K562 (cell line): ENCODE results near the gene KIF18B. TPM values are rescaled to one million over a fixed set of nuclear protein-coding genes. Genes with fewer than 3 reads are reported as not detected.
A peak's percentile ranks its signal among the peaks of the same experiment; 100 is the strongest.

Source experiments
- ATAC-seq: fragments of 200-7000 bp; cut with Tn5 transposase; 3 replicates; pipeline ENCODE4 v1.9.1; 2020; ENCODE audit warnings: moderate library complexity
- BruUV-seq: library from RNA; stranded (reverse); fragments of 400-500 nt; replicated peaks from 2 replicates; lab custom pipeline; 2021; lab: Mats Ljungman, UMichigan
- CTCF ChIA-PET: fragments of 300-600 bp; formaldehyde crosslinking; extraction: SDS; loops from one replicate; lab custom pipeline; 2021; ENCODE audit warnings: low intra/inter-chr PET ratio; lab: Yijun Ruan, JAX
- POLR2A ChIA-PET: fragments of 300-600, 350-650 bp; sonication (Branson Sonifier 250); formaldehyde crosslinking; extraction: SDS; loops from one replicate; lab custom pipeline; 2021; ENCODE audit warnings: antibody characterized with exemption, inconsistent platforms; lab: Yijun Ruan, JAX
- DNase-seq, 4 experiments: peaks; one replicate each; pipeline versions ENCODE4 v3.0.0 to v3.0.0-alpha.2; 2011 to 2018; ENCODE audit warnings: low spot score in 3 of 4, mixed read lengths in 3 of 4; ENCODE audit errors: extremely low read depth in 1 of 4
- FAIRE-seq: peaks from 2 replicates; lab custom pipeline; 2011; peaks lifted over from hg19 to GRCh38; lab: Jason Lieb, UNC
- H2AFZ ChIP-seq: 2 replicates; pipeline ENCODE4 v1.6.0; 2011; ENCODE audit warnings: low read depth, low read length, control low read depth, inconsistent platforms
- H3K27ac ChIP-seq: fragments of 200-600 bp; 3 replicates; pipeline ENCODE4 v1.8.0; 2011; ENCODE audit warnings: low read depth, mild to moderate bottlenecking, control low read depth, inconsistent platforms, low read length, moderate library complexity, mixed read lengths; ENCODE audit errors: extremely low read depth
- H3K27me3 ChIP-seq, 2 experiments: fragments of 300-600 bp in 1 of 2; 2 replicates in 1 of 2; 3 replicates in 1 of 2; pipeline versions ENCODE4 v1.6.0 to v1.8.0; 2011; ENCODE audit warnings: inconsistent platforms in 2 of 2, low read length in 2 of 2, mild to moderate bottlenecking in 1 of 2, mixed read lengths in 1 of 2, moderate library complexity in 1 of 2; ENCODE audit not compliant: control insufficient read depth in 2 of 2, insufficient read depth in 2 of 2
- H3K36me3 ChIP-seq: fragments of 300-600 bp; 3 replicates; pipeline ENCODE4 v1.8.0; 2011; ENCODE audit warnings: mild to moderate bottlenecking, low read length, inconsistent platforms; ENCODE audit not compliant: control insufficient read depth, insufficient read depth
- H3K4me1 ChIP-seq, 2 experiments: fragments of 200-600 bp in 1 of 2; replicated peaks in 1 of 2; 2 replicates in 1 of 2; 3 replicates in 1 of 2; pipeline versions ENCODE4 v1.5.1 to v1.8.0; 2011; ENCODE audit warnings: inconsistent platforms in 2 of 2, low read length in 2 of 2, mild to moderate bottlenecking in 1 of 2, mixed read lengths in 1 of 2, moderate library complexity in 1 of 2; ENCODE audit not compliant: control insufficient read depth in 2 of 2, insufficient read depth in 2 of 2
- H3K4me2 ChIP-seq: 2 replicates; pipeline ENCODE4 v1.6.1; 2011; ENCODE audit warnings: low read length, control low read depth, inconsistent platforms, mixed read lengths; ENCODE audit not compliant: insufficient read depth
- H3K4me3 ChIP-seq: fragments of 200-600 bp; sonication (generic), shearing (Covaris generic); 2 replicates; pipeline ENCODE4 v1.5.1; 2016; ENCODE audit warnings: control low read depth, inconsistent platforms
- H3K79me2 ChIP-seq: fragments of 200-600 bp; 3 replicates; pipeline ENCODE4 v1.8.0; 2011; ENCODE audit warnings: low read length, inconsistent platforms; ENCODE audit not compliant: control insufficient read depth, insufficient read depth
- H3K9ac ChIP-seq, 2 experiments: 2 replicates each; pipeline versions ENCODE4 v1.6.0 to v1.6.1; 2011; ENCODE audit warnings: low read depth in 2 of 2, low read length in 2 of 2, control low read depth in 1 of 2, inconsistent platforms in 1 of 2, mild to moderate bottlenecking in 1 of 2, mixed read lengths in 1 of 2; ENCODE audit not compliant: insufficient read depth in 1 of 2
- H3K9me1 ChIP-seq: one replicate; pipeline ENCODE4 v1.6.0; 2011; ENCODE audit warnings: inconsistent platforms, mild to moderate bottlenecking, low read length, moderate library complexity; ENCODE audit not compliant: control insufficient read depth, insufficient read depth
- H3K9me3 ChIP-seq: replicated peaks from 2 replicates; pipeline ENCODE4 v1.5.1; 2011; ENCODE audit warnings: low read depth, low read length, inconsistent platforms; ENCODE audit not compliant: control insufficient read depth, insufficient read depth
- H4K20me1 ChIP-seq: replicated peaks from 2 replicates; pipeline ENCODE4 v1.6.1; 2011; ENCODE audit warnings: low read length, inconsistent platforms, mixed read lengths; ENCODE audit not compliant: control insufficient read depth, insufficient read depth
- ATF3 ChIP-seq, 2 experiments: fragments of 450-650 bp in 1 of 2; sonication (generic) in 1 of 2; formaldehyde crosslinking in 1 of 2; IDR thresholded peaks in 1 of 2; conservative IDR thresholded peaks in 1 of 2; 2 replicates each; pipeline versions ENCODE4 v1.6.1 to v1.8.1; 2016 to 2023; ENCODE audit warnings: mild to moderate bottlenecking in 2 of 2, moderate library complexity in 2 of 2, inconsistent platforms in 1 of 2, missing genetic modification reagents in 1 of 2
- ATF7 ChIP-seq: fragments of 450-650 bp; IDR thresholded peaks from 2 replicates; pipeline ENCODE4 v1.7.1; 2014; ENCODE audit warnings: mild to moderate bottlenecking, moderate library complexity
- CEBPG ChIP-seq, 3 experiments: fragments of 200-800 bp in 1 of 3; sonication (Bioruptor generic) in 1 of 3; sonication (generic) in 1 of 3; formaldehyde crosslinking in 1 of 3; IDR thresholded peaks in 2 of 3; conservative IDR thresholded peaks in 1 of 3; 2 replicates each; pipeline versions ENCODE4 v1.6.1 to v1.8.0; 2016 to 2022; ENCODE audit warnings: missing compliant biosample characterization in 2 of 3, missing genetic modification characterization in 2 of 3, mild to moderate bottlenecking in 1 of 3, missing genetic modification reagents in 1 of 3
- DDX20 ChIP-seq: fragments of 450-650 bp; IDR thresholded peaks from 2 replicates; pipeline ENCODE4 v1.6.1; 2016; ENCODE audit warnings: missing genetic modification characterization, low read depth, mild to moderate bottlenecking, missing compliant biosample characterization, moderate library complexity
- ESRRA ChIP-seq: fragments of 450-650 bp; IDR thresholded peaks from 2 replicates; pipeline ENCODE4 v1.6.1; 2014; ENCODE audit warnings: low read depth, mild to moderate bottlenecking, moderate library complexity, borderline replicate concordance
- ETS2 ChIP-seq: IDR thresholded peaks from 2 replicates; pipeline ENCODE4 v1.6.1; 2016; ENCODE audit warnings: borderline replicate concordance, missing genetic modification characterization, mild to moderate bottlenecking, moderate library complexity, missing compliant biosample characterization; ENCODE audit not compliant: poor library complexity, severe bottlenecking
- GABPB2 ChIP-seq: fragments of 250-450 bp; sonication (Bioruptor Pico); conservative IDR thresholded peaks from 2 replicates; pipeline ENCODE4 v1.5.1; 2021; ENCODE audit warnings: mild to moderate bottlenecking
- MEF2D ChIP-seq: conservative IDR thresholded peaks from 2 replicates; pipeline ENCODE4 v1.6.1; 2016; ENCODE audit warnings: low read depth, missing genetic modification characterization, missing compliant biosample characterization
- NFE2 ChIP-seq: IDR thresholded peaks from 2 replicates; pipeline ENCODE4 v1.6.1; 2014; ENCODE audit warnings: antibody characterized with exemption, low read depth
- NFIC ChIP-seq: fragments of 450-650 bp; IDR thresholded peaks from 2 replicates; pipeline ENCODE4 v1.6.1; 2017; ENCODE audit warnings: mild to moderate bottlenecking, inconsistent platforms
- POLR2AphosphoS2 ChIP-seq: IDR thresholded peaks from 2 replicates; pipeline ENCODE4 v1.6.1; 2012; ENCODE audit warnings: low read length, improper control_type of control experiment
- RNF219 ChIP-seq: fragments of 250-450 bp; sonication (Bioruptor Pico); IDR thresholded peaks from 2 replicates; pipeline ENCODE4 v1.5.0; 2022; ENCODE audit warnings: mild to moderate bottlenecking
- WGBS: fragments of 100-300 bp; shearing (Covaris generic); methylation state at CpG from one replicate; pipeline ENCODE4 v1.1.6; 2016; ENCODE audit warnings: low coverage, mixed read lengths; ENCODE audit not compliant: insufficient coverage; ENCODE audit errors: missing lambda C conversion rate; 5-methylcytosine and 5-hydroxymethylcytosine counted together
- in situ Hi-C: fragments of 300-500 bp; cut with MboI; formaldehyde crosslinking; loops from 4 replicates; pipeline ENCODE4 v1.15.0; 2018; ENCODE audit warnings: inconsistent platforms, mixed read lengths
- intact Hi-C: fragments of 100-400 bp; cut with micrococcal nuclease; formaldehyde crosslinking; loops from 2 replicates; pipeline ENCODE4 v1.14.2; 2022
- polyA plus RNA-seq, 8 experiments: library from polyadenylated mRNA; depleted of rRNA in 4 of 8; stranded (reverse) in 5 of 8; unstranded in 3 of 8; fragments of >200 nt; fragmentation: Nextera tagmentation in 2 of 8; fragmentation: Illumina TruSeq in 1 of 8; extraction: Ambion mirVana in 2 of 8; extraction: Trizol in 1 of 8; gene quantifications; 2 replicates each; pipeline versions ENCODE4 v1.2.1 to v1.2.3, GENCODE V29; 2011 to 2014; ENCODE audit warnings: inconsistent platforms in 1 of 8, missing spikeins in 1 of 8
- total RNA-seq, 7 experiments: library from RNA; depleted of rRNA in 6 of 7; stranded (reverse); fragments of >200 nt in 6 of 7; fragmentation: Illumina TruSeq in 2 of 7; extraction: Trizol in 2 of 7; gene quantifications; 2 replicates each; pipeline versions ENCODE4 v1.2.1 to v1.2.3, GENCODE V29; 2011 to 2021; ENCODE audit warnings: low replicate concordance in 1 of 7

The KIF18B gene
- total and polyA plus RNA-seq, 9 of the 15 experiments (the other 6 are each of a cell fraction or from before 2014, with no cell fraction given), result 2.0 to 42.8 (median 13.2) TPM

GRCh38 chr17:44901411-44901921, 46.1 kb downstream of the KIF18B start:
- no peaks in the 10 kb centered on the region; the same call in 1 of the 2 replicates for H4K20me1 ChIP-seq
- H3K79me2 ChIP-seq, result peaks cover 29% of the 10 kb centered on the region
- no peak overlapping the region for H3K27ac ChIP-seq
- peaks cover 4% of the 10 kb centered on the region for H3K9me1 ChIP-seq
- no peak overlapping the region for H3K4me2 ChIP-seq
- no TSS peak for BruUV-seq
- FAIRE-seq, result no peak
- in situ Hi-C loops (no loop called here), intact Hi-C loops (no loop called here)
- 52% methylated on average over 4 of the region's 4 CpGs for WGBS
- no peak overlapping the region for H3K4me3 ChIP-seq
- ChIA-PET POLR2A (interaction anchor here (5.3 kb wide), 1 partner anchor 9 kb away, joined by 28 read pairs; no protein-coding TSS in a partner anchor), CTCF (no interaction called here)
- peaks cover 3% of the 10 kb centered on the region; the same call in 1 of the 3 replicates for H3K36me3 ChIP-seq
- H3K4me1 ChIP-seq, result peaks cover 22 to 28% of the 10 kb centered on the region in 2 experiments
- H2AFZ ChIP-seq, result no peak overlapping the region
- no peaks in the 10 kb centered on the region for H3K9me3 ChIP-seq
- ATAC-seq, result no peak
- no peak overlapping the region for H3K9ac ChIP-seq
- no peaks in the 10 kb centered on the region for H3K27me3 ChIP-seq
- no peak for TF ChIP-seq CEBPG (CRISPR knock-in tag; IDR thresholded peaks at IDR 0.05)
- TF ChIP-seq CEBPG (tag; conservative IDR thresholded peaks at IDR 0.05 in 1 of 2, IDR thresholded peaks at IDR 0.05 in 1 of 2), result peak in 1 of 2 experiments; percentile 3; a peak in 1 of 4 replicates
- TF ChIP-seq ESRRA, result no peak
- DNase-seq, result no peak

GRCh38 chr17:44900894-44901293, 46.7 kb downstream of the KIF18B start:
- BruUV-seq, result no TSS peak
- DNase-seq (no peak), ATAC-seq (no peak), FAIRE-seq (no peak)
- intact Hi-C loops (no loop called here), in situ Hi-C loops (no loop called here)
- Histone ChIP-seq H3K9me3 (no peaks in the 10 kb centered on the region), H3K4me3 (no peak overlapping the region), H4K20me1 (no peaks in the 10 kb centered on the region; the same call in 1 of the 2 replicates), H3K36me3 (peaks cover 9% of the 10 kb centered on the region), H3K27ac (no peak overlapping the region), H2AFZ (no peak overlapping the region), H3K4me2 (no peak overlapping the region), H3K4me1 (peaks cover 17 to 23% of the 10 kb centered on the region in 2 experiments), H3K9me1 (no peaks in the 10 kb centered on the region), H3K27me3 (no peaks in the 10 kb centered on the region), H3K9ac (no peak overlapping the region), H3K79me2 (peaks cover 33% of the 10 kb centered on the region)
- ChIA-PET POLR2A (interaction anchor here (5.3 kb wide), 1 partner anchor 10 kb away, joined by 28 read pairs; no protein-coding TSS in a partner anchor), CTCF (no interaction called here)
- WGBS, result 38% methylated on average over 3 of the region's 3 CpGs
- TF ChIP-seq GABPB2 (CRISPR knock-in tag) (no peak), ATF7 (peak; percentile 75), MEF2D (tag) (no peak), ATF3 (IDR thresholded peaks at IDR 0.05) (peak; percentile 86), ATF3 (CRISPR knock-in tag; conservative IDR thresholded peaks at IDR 0.05) (no peak), NFE2 (no peak), POLR2AphosphoS2 (no peak), NFIC (peak; percentile 58; the same call in 1 of the 2 replicates), DDX20 (no peak), ETS2 (tag) (no peak), RNF219 (CRISPR knock-in tag) (no peak)
